SIG-M5 treated with dmso at 0.1 percent for 504 hours (cell line): ENCODE measurements around the gene CSNK1D.
A peak's percentile ranks its signal among the peaks of the same experiment; 100 is the strongest.
"Not testable (repeated sequence)": the region's sequence is repeated elsewhere in the genome, so short reads cannot be mapped to it uniquely, and the experiment has no call there.

ENCODE experiments used
- DNase-seq: peaks from one replicate; lab custom pipeline; 2025; ENCODE audit not compliant: unreplicated experiment; lab: John Stamatoyannopoulos, UW

Gene CSNK1D

GRCh38 chr17:82274134-82275020 lies 877 bp upstream of the CSNK1D start:
- DNase-seq, result no peak

GRCh38 chr17:82272495-82273326 lies 789 bp downstream of the CSNK1D start:
- no peak for DNase-seq

- no peak for DNase-seq
These were observed 2.1 kb downstream of the CSNK1D start for GRCh38 chr17:82271401-82271800.

- DNase-seq, result no peak
These were observed 2.8 kb downstream of the CSNK1D start for GRCh38 chr17:82270651-82271050.

GRCh38 chr17:82269882-82270500 lies 3.5 kb downstream of the CSNK1D start:
- DNase-seq, result no peak

- DNase-seq, result no peak
These were observed 4.2 kb downstream of the CSNK1D start for GRCh38 chr17:82269138-82269881.

- DNase-seq, result peak; percentile 85
These were observed 5.7 kb downstream of the CSNK1D start for GRCh38 chr17:82267575-82268379.

- no peak for DNase-seq
These were observed 7.4 kb downstream of the CSNK1D start for GRCh38 chr17:82266142-82266541.

GRCh38 chr17:82263641-82264040 lies 9.9 kb downstream of the CSNK1D start:
- no peak for DNase-seq

- no peak for DNase-seq
These were observed 11.2 kb downstream of the CSNK1D start for GRCh38 chr17:82262344-82262743.

GRCh38 chr17:82259972-82260961 lies 13.2 kb downstream of the CSNK1D start:
- DNase-seq, result not testable (repeated sequence)

GRCh38 chr17:82258555-82258954 lies 14.9 kb downstream of the CSNK1D start:
- no peak for DNase-seq

- no peak for DNase-seq
These were observed 16.0 kb downstream of the CSNK1D start for GRCh38 chr17:82257473-82257872.

- DNase-seq, result no peak
These were observed 17.1 kb downstream of the CSNK1D start for GRCh38 chr17:82256242-82256885.

GRCh38 chr17:82255402-82255972 lies 18.0 kb downstream of the CSNK1D start:
- no peak for DNase-seq

- DNase-seq, result not testable (repeated sequence)
These were observed 18.8 kb downstream of the CSNK1D start for GRCh38 chr17:82254746-82255145.

GRCh38 chr17:82254096-82254495 lies 19.4 kb downstream of the CSNK1D start:
- not testable (repeated sequence) for DNase-seq

- no peak for DNase-seq
These were observed 20.3 kb downstream of the CSNK1D start for GRCh38 chr17:82253179-82253544.
